KMS-11 (cell line): ENCODE measurements around the gene DENND1A.

ENCODE experiments used
- H2AFZ ChIP-seq: fragments of 200-600 bp; sonication (generic); 2 replicates; pipeline ENCODE4 v1.6.1; 2016; ENCODE audit warnings: antibody characterized with exemption, mixed run types, low read depth
- H3K27ac ChIP-seq: fragments of 200-600 bp; sonication (generic); 2 replicates; pipeline ENCODE4 v1.6.1; 2016; ENCODE audit warnings: mild to moderate bottlenecking, mixed run types
- H3K27me3 ChIP-seq: fragments of 200-600 bp; sonication (generic); 2 replicates; pipeline ENCODE4 v1.6.1; 2017; ENCODE audit warnings: mild to moderate bottlenecking, low read depth, mixed run types, moderate library complexity; ENCODE audit not compliant: insufficient read depth
- H3K36me3 ChIP-seq: fragments of 200-600 bp; sonication (generic); 2 replicates; pipeline ENCODE4 v1.6.1; 2017; ENCODE audit warnings: mild to moderate bottlenecking, mixed run types; ENCODE audit not compliant: insufficient read depth
- H3K4me1 ChIP-seq: fragments of 200-600 bp; sonication (generic); 2 replicates; pipeline ENCODE4 v1.6.1; 2016; ENCODE audit warnings: mild to moderate bottlenecking, low read depth, mixed run types; ENCODE audit not compliant: poor library complexity, severe bottlenecking
- H3K4me2 ChIP-seq: fragments of 200-600 bp; sonication (generic); 2 replicates; pipeline ENCODE4 v1.7.0; 2016; ENCODE audit warnings: mild to moderate bottlenecking, mixed run types
- H3K4me3 ChIP-seq: fragments of 200-600 bp; sonication (generic); IDR thresholded peaks from 2 replicates; pipeline ENCODE4 v1.6.1; 2017; ENCODE audit warnings: low read depth, low read length, mixed read lengths; ENCODE audit not compliant: insufficient read depth
- H3K79me2 ChIP-seq: fragments of 200-600 bp; sonication (generic); 2 replicates; pipeline ENCODE4 v1.6.1; 2016; ENCODE audit warnings: low read depth, mixed run types; ENCODE audit not compliant: insufficient read depth
- H3K9ac ChIP-seq: fragments of 200-600 bp; sonication (generic); 2 replicates; pipeline ENCODE4 v1.6.1; 2016; ENCODE audit warnings: mild to moderate bottlenecking, mixed run types
- H4K20me1 ChIP-seq: fragments of 200-600 bp; sonication (generic); 2 replicates; pipeline ENCODE4 v1.6.1; 2016; ENCODE audit warnings: mild to moderate bottlenecking, mixed run types; ENCODE audit not compliant: insufficient read depth
- CTCF ChIP-seq: fragments of 200-600 bp; sonication (generic); conservative IDR thresholded peaks from 2 replicates; pipeline ENCODE4 v1.6.1; 2017; ENCODE audit warnings: low read depth, mild to moderate bottlenecking, antibody characterized with exemption, low read length, moderate library complexity, mixed read lengths

The DENND1A gene

GRCh38 chr9:123617286-123617685 lies 312.6 kb downstream of the DENND1A start:
- Histone ChIP-seq H3K4me2 (no peak overlapping the region), H3K36me3 (no peaks in the 10 kb centered on the region), H3K4me3 (no peak overlapping the region), H3K4me1 (no peaks in the 10 kb centered on the region), H3K27me3 (no peaks in the 10 kb centered on the region), H4K20me1 (no peaks in the 10 kb centered on the region), H3K27ac (no peak overlapping the region), H3K79me2 (no peaks in the 10 kb centered on the region), H2AFZ (no peak overlapping the region), H3K9ac (no peak overlapping the region)
- TF ChIP-seq CTCF: no peak

GRCh38 chr9:123616707-123617106 lies 313.2 kb downstream of the DENND1A start:
- Histone ChIP-seq H3K27ac (no peak overlapping the region), H4K20me1 (no peaks in the 10 kb centered on the region), H3K9ac (no peak overlapping the region), H3K4me2 (no peak overlapping the region), H3K4me1 (no peaks in the 10 kb centered on the region), H3K79me2 (no peaks in the 10 kb centered on the region), H2AFZ (no peak overlapping the region), H3K36me3 (no peaks in the 10 kb centered on the region), H3K27me3 (no peaks in the 10 kb centered on the region), H3K4me3 (no peak overlapping the region)
- no peak for TF ChIP-seq CTCF

- Histone ChIP-seq H3K27me3 (no peaks in the 10 kb centered on the region), H3K4me3 (no peak overlapping the region), H3K4me1 (no peaks in the 10 kb centered on the region), H3K9ac (no peak overlapping the region), H2AFZ (no peak overlapping the region), H3K36me3 (no peaks in the 10 kb centered on the region), H3K27ac (no peak overlapping the region), H3K79me2 (no peaks in the 10 kb centered on the region), H4K20me1 (no peaks in the 10 kb centered on the region), H3K4me2 (no peak overlapping the region)
- no peak for TF ChIP-seq CTCF
Observed at GRCh38 chr9:123615381-123615780, 314.5 kb downstream of the DENND1A start.

GRCh38 chr9:123614306-123615263 lies 315.3 kb downstream of the DENND1A start:
- Histone ChIP-seq H4K20me1 (no peaks in the 10 kb centered on the region), H3K79me2 (no peaks in the 10 kb centered on the region), H3K27ac (no peak overlapping the region), H3K4me2 (no peak overlapping the region), H3K9ac (no peak overlapping the region), H3K4me1 (no peaks in the 10 kb centered on the region), H3K27me3 (no peaks in the 10 kb centered on the region), H3K36me3 (no peaks in the 10 kb centered on the region), H2AFZ (no peak overlapping the region), H3K4me3 (no peak overlapping the region)
- TF ChIP-seq CTCF: no peak
